ENCODE results near the gene SPSB2.

The SPSB2 gene

DNA sequence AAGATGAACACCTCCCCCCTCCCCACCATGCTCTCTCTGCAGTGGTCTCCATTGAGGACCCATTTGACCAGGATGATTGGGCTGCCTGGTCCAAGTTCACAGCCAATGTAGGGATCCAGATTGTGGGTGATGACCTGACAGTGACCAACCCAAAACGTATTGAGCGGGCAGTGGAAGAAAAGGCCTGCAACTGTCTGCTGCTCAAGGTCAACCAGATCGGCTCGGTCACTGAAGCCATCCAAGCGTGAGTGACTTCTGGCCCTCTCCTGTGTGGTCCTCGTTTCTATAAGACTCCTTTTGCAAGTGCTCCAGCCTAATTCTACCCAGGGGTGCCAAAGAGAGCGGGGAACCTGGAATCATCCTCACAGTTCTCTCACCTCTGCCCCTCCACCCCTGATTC, 48.4 kb upstream of the SPSB2 start:
- peaks cover 21% of the 10 kb centered on the region for H3K4me1 ChIP-seq (ENCODE audit: control insufficient read depth, insufficient read depth, low read length)
- H3K27ac ChIP-seq (ENCODE audit: extremely low read depth, low read depth, low read length): no peak overlapping the region
- H3K36me3 ChIP-seq (ENCODE audit: control insufficient read depth in 2 of 2, insufficient read depth in 1 of 2, low read length in 2 of 2): peaks cover 19 to 58% of the 10 kb centered on the region in 2 experiments
- H3K4me3 ChIP-seq (ENCODE audit: low read depth, low read length): no peak overlapping the region
- ChIA-PET POLR2A (interaction anchor here (1.4 to 6.2 kb wide), 2 partner anchors 16 to 23 kb away, joined by 4 to 99 read pairs; partner anchors contain the start of genes C12orf57 and RNU7-1), CTCF (interaction anchor here (0.6 to 6.1 kb wide), 5 partner anchors 16 to 171 kb away, joined by 3 to 52 read pairs (median 4); partner anchors contain the start of genes C12orf57, C1R and RNU7-1)
- TF ChIP-seq ZNF76 (tag by site-specific recombination; IDR thresholded peaks at IDR 0.05; ENCODE audit: borderline replicate concordance, low read depth) (no peak), HOXA7 (CRISPR knock-in tag; IDR thresholded peaks at IDR 0.05; ENCODE audit: borderline replicate concordance) (no peak), GLI2 (tag by site-specific recombination; IDR thresholded peaks at IDR 0.05; ENCODE audit: borderline replicate concordance, low read depth) (no peak), HOXD13 (CRISPR knock-in tag; IDR thresholded peaks at IDR 0.05; ENCODE audit: borderline replicate concordance) (no peak), KLF7 (tag by site-specific recombination; IDR thresholded peaks at IDR 0.05; ENCODE audit: borderline replicate concordance) (no peak), ZNF785 (tag by site-specific recombination; IDR thresholded peaks at IDR 0.05) (no peak), ZNF707 (tag by site-specific recombination; IDR thresholded peaks at IDR 0.05) (no peak), ZNF555 (tag by site-specific recombination; conservative IDR thresholded peaks at IDR 0.05) (no peak), ZNF510 (tag by site-specific recombination; IDR thresholded peaks at IDR 0.05; ENCODE audit: insufficient replicate concordance) (no peak), ZNF292 (tag by site-specific recombination; IDR thresholded peaks at IDR 0.05; ENCODE audit: borderline replicate concordance, low read depth) (no peak), ZNF138 (tag by site-specific recombination; IDR thresholded peaks at IDR 0.05; ENCODE audit: borderline replicate concordance) (no peak), PRDM1 (tag by site-specific recombination; IDR thresholded peaks at IDR 0.05) (no peak), ZNF169 (tag by site-specific recombination; IDR thresholded peaks at IDR 0.05) (no peak), IKZF3 (tag by site-specific recombination; IDR thresholded peaks at IDR 0.05) (no peak)
- TF ChIP-seq, protein P1, sequence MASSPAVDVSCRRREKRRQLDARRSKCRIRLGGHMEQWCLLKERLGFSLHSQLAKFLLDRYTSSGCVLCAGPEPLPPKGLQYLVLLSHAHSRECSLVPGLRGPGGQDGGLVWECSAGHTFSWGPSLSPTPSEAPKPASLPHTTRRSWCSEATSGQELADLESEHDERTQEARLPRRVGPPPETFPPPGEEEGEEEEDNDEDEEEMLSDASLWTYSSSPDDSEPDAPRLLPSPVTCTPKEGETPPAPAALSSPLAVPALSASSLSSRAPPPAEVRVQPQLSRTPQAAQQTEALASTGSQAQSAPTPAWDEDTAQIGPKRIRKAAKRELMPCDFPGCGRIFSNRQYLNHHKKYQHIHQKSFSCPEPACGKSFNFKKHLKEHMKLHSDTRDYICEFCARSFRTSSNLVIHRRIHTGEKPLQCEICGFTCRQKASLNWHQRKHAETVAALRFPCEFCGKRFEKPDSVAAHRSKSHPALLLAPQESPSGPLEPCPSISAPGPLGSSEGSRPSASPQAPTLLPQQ (tag by site-specific recombination; IDR thresholded peaks at IDR 0.05): no peak
- TF ChIP-seq, protein P2, sequence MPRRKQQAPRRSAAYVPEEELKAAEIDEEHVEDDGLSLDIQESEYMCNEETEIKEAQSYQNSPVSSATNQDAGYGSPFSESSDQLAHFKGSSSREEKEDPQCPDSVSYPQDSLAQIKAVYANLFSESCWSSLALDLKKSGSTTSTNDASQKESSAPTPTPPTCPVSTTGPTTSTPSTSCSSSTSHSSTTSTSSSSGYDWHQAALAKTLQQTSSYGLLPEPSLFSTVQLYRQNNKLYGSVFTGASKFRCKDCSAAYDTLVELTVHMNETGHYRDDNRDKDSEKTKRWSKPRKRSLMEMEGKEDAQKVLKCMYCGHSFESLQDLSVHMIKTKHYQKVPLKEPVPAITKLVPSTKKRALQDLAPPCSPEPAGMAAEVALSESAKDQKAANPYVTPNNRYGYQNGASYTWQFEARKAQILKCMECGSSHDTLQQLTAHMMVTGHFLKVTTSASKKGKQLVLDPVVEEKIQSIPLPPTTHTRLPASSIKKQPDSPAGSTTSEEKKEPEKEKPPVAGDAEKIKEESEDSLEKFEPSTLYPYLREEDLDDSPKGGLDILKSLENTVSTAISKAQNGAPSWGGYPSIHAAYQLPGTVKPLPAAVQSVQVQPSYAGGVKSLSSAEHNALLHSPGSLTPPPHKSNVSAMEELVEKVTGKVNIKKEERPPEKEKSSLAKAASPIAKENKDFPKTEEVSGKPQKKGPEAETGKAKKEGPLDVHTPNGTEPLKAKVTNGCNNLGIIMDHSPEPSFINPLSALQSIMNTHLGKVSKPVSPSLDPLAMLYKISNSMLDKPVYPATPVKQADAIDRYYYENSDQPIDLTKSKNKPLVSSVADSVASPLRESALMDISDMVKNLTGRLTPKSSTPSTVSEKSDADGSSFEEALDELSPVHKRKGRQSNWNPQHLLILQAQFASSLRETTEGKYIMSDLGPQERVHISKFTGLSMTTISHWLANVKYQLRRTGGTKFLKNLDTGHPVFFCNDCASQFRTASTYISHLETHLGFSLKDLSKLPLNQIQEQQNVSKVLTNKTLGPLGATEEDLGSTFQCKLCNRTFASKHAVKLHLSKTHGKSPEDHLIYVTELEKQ (tag by site-specific recombination; IDR thresholded peaks at IDR 0.05; ENCODE audit: borderline replicate concordance): no peak
- TF ChIP-seq, protein P3, sequence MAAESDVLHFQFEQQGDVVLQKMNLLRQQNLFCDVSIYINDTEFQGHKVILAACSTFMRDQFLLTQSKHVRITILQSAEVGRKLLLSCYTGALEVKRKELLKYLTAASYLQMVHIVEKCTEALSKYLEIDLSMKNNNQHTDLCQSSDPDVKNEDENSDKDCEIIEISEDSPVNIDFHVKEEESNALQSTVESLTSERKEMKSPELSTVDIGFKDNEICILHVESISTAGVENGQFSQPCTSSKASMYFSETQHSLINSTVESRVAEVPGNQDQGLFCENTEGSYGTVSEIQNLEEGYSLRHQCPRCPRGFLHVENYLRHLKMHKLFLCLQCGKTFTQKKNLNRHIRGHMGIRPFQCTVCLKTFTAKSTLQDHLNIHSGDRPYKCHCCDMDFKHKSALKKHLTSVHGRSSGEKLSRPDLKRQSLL (tag by site-specific recombination; IDR thresholded peaks at IDR 0.05): no peak
- TF ChIP-seq, protein P4, sequence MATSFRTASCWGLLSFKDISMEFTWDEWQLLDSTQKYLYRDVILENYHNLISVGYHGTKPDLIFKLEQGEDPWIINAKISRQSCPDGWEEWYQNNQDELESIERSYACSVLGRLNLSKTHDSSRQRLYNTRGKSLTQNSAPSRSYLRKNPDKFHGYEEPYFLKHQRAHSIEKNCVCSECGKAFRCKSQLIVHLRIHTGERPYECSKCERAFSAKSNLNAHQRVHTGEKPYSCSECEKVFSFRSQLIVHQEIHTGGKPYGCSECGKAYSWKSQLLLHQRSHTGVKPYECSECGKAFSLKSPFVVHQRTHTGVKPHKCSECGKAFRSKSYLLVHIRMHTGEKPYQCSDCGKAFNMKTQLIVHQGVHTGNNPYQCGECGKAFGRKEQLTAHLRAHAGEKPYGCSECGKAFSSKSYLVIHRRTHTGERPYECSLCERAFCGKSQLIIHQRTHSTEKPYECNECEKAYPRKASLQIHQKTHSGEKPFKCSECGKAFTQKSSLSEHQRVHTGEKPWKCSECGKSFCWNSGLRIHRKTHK (tag by site-specific recombination; IDR thresholded peaks at IDR 0.05): no peak
- no peaks in the 10 kb centered on the region for H3K9me3 ChIP-seq (ENCODE audit: control insufficient read depth, insufficient read depth, low read depth, low read length)
